DOHH2 (cell line): Measurements from ENCODE around the gene C9orf153.
A peak's percentile ranks its signal among the peaks of the same experiment; 100 is the strongest.

Experiments used
- H3F3A ChIP-seq: fragments of 200-600 bp; sonication (generic), shearing (Covaris generic); 2 replicates; pipeline ENCODE4 v1.6.0; 2016; ENCODE audit warnings: antibody characterized with exemption, mild to moderate bottlenecking; ENCODE audit not compliant: control insufficient read depth, insufficient read depth
- H3K27ac ChIP-seq: fragments of 200-600 bp; sonication (generic); 2 replicates; pipeline ENCODE4 v1.5.1; 2014; ENCODE audit warnings: low read depth, mild to moderate bottlenecking, low read length, moderate library complexity
- H3K27me3 ChIP-seq: fragments of 200-600 bp; sonication (generic); 2 replicates; pipeline ENCODE4 v1.6.1; 2014; ENCODE audit warnings: mild to moderate bottlenecking, low read length, mixed read lengths; ENCODE audit not compliant: control insufficient read depth
- H3K36me3 ChIP-seq: fragments of 200-600 bp; sonication (generic); 2 replicates; pipeline ENCODE4 v1.6.1; 2014; ENCODE audit warnings: mild to moderate bottlenecking, low read length, moderate library complexity, mixed read lengths; ENCODE audit not compliant: control insufficient read depth
- H3K4me1 ChIP-seq: fragments of 200-600 bp; sonication (generic); 2 replicates; pipeline ENCODE4 v1.6.1; 2014; ENCODE audit warnings: mild to moderate bottlenecking, low read length, mixed read lengths; ENCODE audit not compliant: control insufficient read depth
- H3K4me2 ChIP-seq: fragments of 200-600 bp; sonication (generic); 2 replicates; pipeline ENCODE4 v1.6.0; 2014; ENCODE audit warnings: mild to moderate bottlenecking, low read length, moderate library complexity
- H3K4me3 ChIP-seq: fragments of 200-600 bp; sonication (generic); 2 replicates; pipeline ENCODE4 v1.5.1; 2014; ENCODE audit warnings: mild to moderate bottlenecking, low read length, mixed read lengths
- H3K79me2 ChIP-seq: fragments of 200-600 bp; sonication (generic); 2 replicates; pipeline ENCODE4 v1.6.1; 2014; ENCODE audit warnings: mild to moderate bottlenecking, low read length, mixed read lengths; ENCODE audit not compliant: control insufficient read depth
- H3K9me2 ChIP-seq: fragments of 200-600 bp; sonication (generic); replicated peaks from 2 replicates; pipeline ENCODE4 v1.6.1; 2014; ENCODE audit warnings: mild to moderate bottlenecking, low read length, mixed read lengths; ENCODE audit not compliant: control insufficient read depth
- H3K9me3 ChIP-seq: fragments of 200-600 bp; sonication (generic); 2 replicates; pipeline ENCODE4 v1.6.1; 2014; ENCODE audit warnings: antibody characterized with exemption, low read length, mixed read lengths; ENCODE audit not compliant: control insufficient read depth, insufficient read depth
- H4K20me1 ChIP-seq: fragments of 200-600 bp; sonication (generic); 2 replicates; pipeline ENCODE4 v1.6.0; 2014; ENCODE audit warnings: low read depth, mild to moderate bottlenecking, antibody characterized with exemption, low read length, moderate library complexity; ENCODE audit not compliant: control insufficient read depth, insufficient read depth
- EZH2phosphoT487 ChIP-seq: fragments of 200-600 bp; sonication (generic); IDR thresholded peaks from 2 replicates; pipeline ENCODE4 v1.6.1; 2017; ENCODE audit warnings: borderline replicate concordance, mild to moderate bottlenecking, antibody characterized with exemption, low read length, moderate library complexity, mixed read lengths
- TF ChIP-seq, protein P1 (sequence below): fragments of 200-600 bp; sonication (generic); IDR thresholded peaks from one replicate; pipeline ENCODE4 v1.5.1; 2014; ENCODE audit warnings: antibody characterized with exemption, mild to moderate bottlenecking, low read depth, low read length; ENCODE audit not compliant: poor library complexity, severe bottlenecking

C9orf153 gene

DNA sequence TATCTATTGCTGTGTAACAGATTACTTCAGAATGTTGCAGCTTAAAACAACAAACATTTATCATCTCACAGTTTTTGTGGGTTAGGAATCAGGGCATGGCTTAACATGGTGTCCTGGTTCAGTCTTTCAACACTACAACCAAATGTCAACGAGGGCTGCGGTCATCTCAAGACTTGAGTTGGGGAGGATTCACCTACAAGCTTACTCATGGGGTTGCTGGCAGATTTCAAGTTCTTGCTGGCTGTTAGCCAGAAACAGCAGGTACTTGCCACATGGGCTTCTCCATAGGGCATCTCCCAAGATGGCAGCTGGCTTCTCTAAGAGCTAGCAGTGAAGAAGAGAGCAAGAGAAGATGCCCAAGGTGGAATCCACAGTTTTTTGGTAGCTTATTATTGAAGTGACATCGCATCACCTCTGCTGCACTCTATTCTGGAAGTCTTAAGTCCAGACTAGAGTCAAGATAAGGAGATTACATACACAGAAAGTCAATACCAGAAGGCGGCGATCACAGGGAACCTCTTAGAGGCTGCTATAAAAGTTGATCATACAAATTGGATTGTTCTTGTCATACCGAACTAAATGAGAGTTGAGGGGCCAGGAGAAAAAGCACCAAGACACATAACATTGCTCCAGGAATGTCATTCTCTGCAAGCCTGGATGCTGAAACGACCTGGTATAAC lies 42.2 kb downstream of the C9orf153 start:
- H3K36me3 ChIP-seq = no peaks in the 10 kb centered on the region
- H3K79me2 ChIP-seq = no peaks in the 10 kb centered on the region
- H3K4me1 ChIP-seq = no peaks in the 10 kb centered on the region
- H4K20me1 ChIP-seq = no peaks in the 10 kb centered on the region
- H3K9me3 ChIP-seq = no peaks in the 10 kb centered on the region
- TF ChIP-seq, protein P1, sequence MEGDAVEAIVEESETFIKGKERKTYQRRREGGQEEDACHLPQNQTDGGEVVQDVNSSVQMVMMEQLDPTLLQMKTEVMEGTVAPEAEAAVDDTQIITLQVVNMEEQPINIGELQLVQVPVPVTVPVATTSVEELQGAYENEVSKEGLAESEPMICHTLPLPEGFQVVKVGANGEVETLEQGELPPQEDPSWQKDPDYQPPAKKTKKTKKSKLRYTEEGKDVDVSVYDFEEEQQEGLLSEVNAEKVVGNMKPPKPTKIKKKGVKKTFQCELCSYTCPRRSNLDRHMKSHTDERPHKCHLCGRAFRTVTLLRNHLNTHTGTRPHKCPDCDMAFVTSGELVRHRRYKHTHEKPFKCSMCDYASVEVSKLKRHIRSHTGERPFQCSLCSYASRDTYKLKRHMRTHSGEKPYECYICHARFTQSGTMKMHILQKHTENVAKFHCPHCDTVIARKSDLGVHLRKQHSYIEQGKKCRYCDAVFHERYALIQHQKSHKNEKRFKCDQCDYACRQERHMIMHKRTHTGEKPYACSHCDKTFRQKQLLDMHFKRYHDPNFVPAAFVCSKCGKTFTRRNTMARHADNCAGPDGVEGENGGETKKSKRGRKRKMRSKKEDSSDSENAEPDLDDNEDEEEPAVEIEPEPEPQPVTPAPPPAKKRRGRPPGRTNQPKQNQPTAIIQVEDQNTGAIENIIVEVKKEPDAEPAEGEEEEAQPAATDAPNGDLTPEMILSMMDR = no peak
- TF ChIP-seq EZH2phosphoT487 = no peak
- H3F3A ChIP-seq = no peaks in the 10 kb centered on the region
- no peaks in the 10 kb centered on the region for H3K9me2 ChIP-seq
- H3K27me3 ChIP-seq = no peaks in the 10 kb centered on the region
- no peak overlapping the region for H3K4me3 ChIP-seq
- no peak overlapping the region for H3K27ac ChIP-seq
- H3K4me2 ChIP-seq = no peak overlapping the region

DNA sequence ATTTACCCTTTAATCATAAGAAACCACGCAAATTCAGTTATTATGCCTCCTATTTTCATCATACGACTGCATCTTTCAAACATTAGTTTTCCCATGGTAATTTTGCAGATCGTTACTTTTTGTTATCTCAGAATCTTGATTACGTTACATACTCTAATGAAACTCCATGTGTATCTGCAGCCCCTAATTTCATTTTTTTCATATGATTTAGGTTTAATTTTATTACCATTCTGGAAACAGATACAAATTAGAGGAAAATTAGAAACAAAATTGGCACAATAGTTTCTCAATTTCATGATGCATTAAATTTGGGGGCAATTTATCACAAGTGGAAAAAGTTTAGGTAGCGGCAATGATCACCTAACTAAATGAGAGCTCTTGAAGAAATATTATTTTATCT lies 52.3 kb downstream of the C9orf153 start:
- Histone ChIP-seq H3K79me2 (no peaks in the 10 kb centered on the region), H3K4me1 (no peaks in the 10 kb centered on the region), H3K4me3 (no peak overlapping the region), H4K20me1 (no peaks in the 10 kb centered on the region), H3K27ac (no peak overlapping the region), H3K4me2 (no peak overlapping the region), H3K36me3 (no peaks in the 10 kb centered on the region), H3K9me3 (no peaks in the 10 kb centered on the region), H3F3A (no peaks in the 10 kb centered on the region), H3K9me2 (no peaks in the 10 kb centered on the region), H3K27me3 (no peaks in the 10 kb centered on the region; the same call in 1 of the 2 replicates)
- TF ChIP-seq, protein P1 = no peak
- no peak for TF ChIP-seq EZH2phosphoT487

DNA sequence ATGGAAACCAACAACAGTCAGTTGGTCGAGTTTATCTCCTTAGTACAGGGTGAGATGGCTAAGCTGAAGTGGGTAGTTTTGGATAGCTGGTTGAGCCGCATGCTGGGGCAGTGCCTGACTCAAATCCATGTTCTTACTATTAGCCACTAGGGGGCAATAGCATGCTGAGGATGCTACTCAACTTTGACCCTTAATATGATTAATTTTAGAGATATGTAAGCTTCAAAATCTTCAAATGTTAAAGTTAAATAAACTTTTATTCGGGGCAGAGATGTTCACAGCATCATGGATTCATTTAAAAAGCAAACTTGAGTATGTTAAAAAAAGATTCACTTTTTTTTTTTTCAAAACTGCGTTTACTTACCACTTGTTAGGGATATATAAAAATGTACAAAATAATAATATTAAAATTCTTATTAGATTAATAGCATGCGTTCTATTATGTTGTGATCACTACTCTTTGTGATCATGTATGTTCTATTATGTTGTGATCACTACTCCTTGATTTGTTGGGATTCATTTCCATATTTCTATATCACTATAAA lies 57.0 kb downstream of the C9orf153 start:
- Histone ChIP-seq H4K20me1 (no peaks in the 10 kb centered on the region), H3K4me1 (no peaks in the 10 kb centered on the region), H3K36me3 (no peaks in the 10 kb centered on the region), H3K4me3 (no peak overlapping the region), H3K9me3 (no peaks in the 10 kb centered on the region), H3K79me2 (no peaks in the 10 kb centered on the region), H3F3A (no peaks in the 10 kb centered on the region), H3K27me3 (peaks cover 5% of the 10 kb centered on the region; the same call in 1 of the 2 replicates), H3K9me2 (no peaks in the 10 kb centered on the region), H3K4me2 (no peak overlapping the region), H3K27ac (no peak overlapping the region)
- TF ChIP-seq EZH2phosphoT487 = no peak
- TF ChIP-seq, protein P1 = peak; percentile 76
